GM12873 (cell line): Measurements from ENCODE around the gene UGT1A4.

Experiments
- CTCF ChIP-seq: IDR thresholded peaks from 2 replicates; pipeline ENCODE4 v1.5.1; 2012; ENCODE audit warnings: low read depth, mild to moderate bottlenecking, moderate library complexity, low read length, control low read depth; ENCODE audit not compliant: insufficient read depth; ENCODE audit errors: missing control alignments

The UGT1A4 gene

GRCh38 chr2:233803292-233803911, 84.9 kb downstream of the UGT1A4 start:
- no peak for TF ChIP-seq CTCF

- TF ChIP-seq CTCF = no peak
Measured at GRCh38 chr2:233803994-233804393, 85.5 kb downstream of the UGT1A4 start.

- TF ChIP-seq CTCF = no peak
Measured at GRCh38 chr2:233807215-233807865, 88.8 kb downstream of the UGT1A4 start.

- no peak for TF ChIP-seq CTCF
Measured at GRCh38 chr2:233807966-233808935, 89.7 kb downstream of the UGT1A4 start.

GRCh38 chr2:233810385-233810784, 91.8 kb downstream of the UGT1A4 start:
- TF ChIP-seq CTCF = no peak

GRCh38 chr2:233811087-233811486, 92.6 kb downstream of the UGT1A4 start:
- TF ChIP-seq CTCF = no peak

GRCh38 chr2:233811732-233812131, 93.2 kb downstream of the UGT1A4 start:
- no peak for TF ChIP-seq CTCF
